Naive thymus-derived CD8-positive, alpha-beta T cell (primary cell): ENCODE results near the gene CFP. TPM values are rescaled to one million over a fixed set of nuclear protein-coding genes. Genes with fewer than 3 reads are reported as not detected.

Source experiments
- ATAC-seq, 2 donors: fragments of 150-1000 bp; cut with Tn5 transposase in 1 of 2; sonication (Bioruptor Pico), chemical (Tn5 transposase) in 1 of 2; 1 replicate in 1 of 2; 2 replicates in 1 of 2; pipeline ENCODE4 v1.10.0; 2021; ENCODE audit warnings: mild to moderate bottlenecking in 2 of 2, moderate library complexity in 2 of 2
- POLR2A ChIA-PET: fragments of 350-600 bp; sonication (Branson Sonifier 250); formaldehyde crosslinking; loops from one replicate; lab custom pipeline; 2021; ENCODE audit warnings: antibody characterized with exemption; lab: Charles Lee
- DNase-seq, 10 donors: peaks; one replicate each; pipeline versions ENCODE4 v3.0.0 to v3.0.0-alpha.2; 2020 to 2022
- H3K27ac Mint-ChIP-seq, 10 donors: one replicate each; pipeline ENCODE4 v1.8.0; 2020 to 2022; ENCODE audit warnings: mild to moderate bottlenecking in 10 of 10, mixed read lengths in 10 of 10, moderate library complexity in 4 of 10, inconsistent platforms in 1 of 10
- H3K27me3 Mint-ChIP-seq, 5 donors: one replicate each; pipeline ENCODE4 v1.8.0; 2021 to 2022; ENCODE audit warnings: mixed read lengths in 5 of 5
- H3K36me3 Mint-ChIP-seq, 3 donors: one replicate each; pipeline ENCODE4 v1.8.0; 2020 to 2022; ENCODE audit warnings: mixed read lengths in 3 of 3, mild to moderate bottlenecking in 2 of 3, inconsistent platforms in 1 of 3
- H3K4me1 Mint-ChIP-seq, 4 donors: one replicate each; pipeline ENCODE4 v1.8.0; 2021 to 2022; ENCODE audit warnings: mixed read lengths in 4 of 4
- H3K4me3 Mint-ChIP-seq, 10 donors: one replicate each; pipeline ENCODE4 v1.8.0; 2020 to 2022; ENCODE audit warnings: mild to moderate bottlenecking in 10 of 10, mixed read lengths in 10 of 10, moderate library complexity in 6 of 10, inconsistent platforms in 1 of 10
- H3K9me3 Mint-ChIP-seq, 9 donors: one replicate each; pipeline ENCODE4 v1.8.0; 2020 to 2022; ENCODE audit warnings: mixed read lengths in 9 of 9, mild to moderate bottlenecking in 3 of 9, inconsistent platforms in 1 of 9, moderate library complexity in 1 of 9
- polyA plus RNA-seq, 3 donors: library from polyadenylated mRNA; unstranded; fragments of 300-500 nt; fragmentation: Illumina TruSeq; gene quantifications; one replicate each; pipeline ENCODE4 v1.2.3, GENCODE V29; 2021
- total RNA-seq, 8 experiments: library from RNA in 2 of 8; stranded (reverse) in 2 of 8; gene quantifications; one replicate each; pipeline ENCODE4 v1.2.3 and lab custom pipeline; 2021 to 2026

CFP gene
- total and polyA plus RNA-seq, 5 experiments from 2014 or later: 5.4 to 19.5 (median 12.7) TPM

- peaks cover 4 to 62% (median 5%) of the 10 kb centered on the region in 3 donors for H3K36me3 Mint-ChIP-seq
- no peak for DNase-seq
- peaks cover 32 to 49% (median 42%) of the 10 kb centered on the region in 4 donors for H3K4me1 Mint-ChIP-seq
- H3K27ac Mint-ChIP-seq: peak overlapping the region; percentile 93 to 98 (median 94)
- ATAC-seq: no peak
- no peaks in the 10 kb centered on the region for H3K27me3 Mint-ChIP-seq
- POLR2A ChIA-PET: interaction anchor here (0.5 to 1.9 kb wide), 9 partner anchors 8 to 1351 kb away, joined by 3 to 8 read pairs (median 5); partner anchors contain the start of genes ARAF, CFP, USP11 and UXT
- H3K4me3 Mint-ChIP-seq: peak overlapping the region; percentile 82 to 97 (median 92)
- no peaks in the 10 kb centered on the region for H3K9me3 Mint-ChIP-seq
Measured at GRCh38 chrX:47651043-47651905, 21.5 kb upstream of the CFP start.

GRCh38 chrX:47650164-47651042 is 20.7 kb upstream of the CFP start, which contains the start of gene ELK1:
TSS of gene ELK1 (minus strand) at chrX:47650563. CDS start at chrX:47641441, 9,122 bp downstream.
- H3K36me3 Mint-ChIP-seq: peaks cover 0 to 56% (median 4%) of the 10 kb centered on the region in 3 donors
- DNase-seq: peak; percentile 74 to 96 (median 90)
- POLR2A ChIA-PET: interaction anchor here (0.5 to 1.9 kb wide), 10 partner anchors 9 to 1352 kb away, joined by 3 to 8 read pairs (median 5); partner anchors contain the start of genes ARAF, CFP, USP11 and UXT
- H3K4me3 Mint-ChIP-seq: peak within 1 kb of the TSS; percentile 82 to 97 (median 92)
- peak within 1 kb of the TSS; percentile 93 to 98 (median 94) for H3K27ac Mint-ChIP-seq
- no peaks in the 10 kb centered on the region for H3K9me3 Mint-ChIP-seq
- ATAC-seq: peak; percentile 91 to 93
- no peaks in the 10 kb centered on the region for H3K27me3 Mint-ChIP-seq
- peaks cover 26 to 47% (median 39%) of the 10 kb centered on the region in 4 donors for H3K4me1 Mint-ChIP-seq

- Mint-ChIP-seq H3K4me1 (peaks cover 28 to 50% (median 42%) of the 10 kb centered on the region in 4 donors), H3K27me3 (no peaks in the 10 kb centered on the region), H3K4me3 (peak overlapping the region; percentile 82 to 97 (median 92)), H3K36me3 (peaks cover 0 to 52% (median 4%) of the 10 kb centered on the region in 3 donors), H3K9me3 (no peaks in the 10 kb centered on the region), H3K27ac (peak overlapping the region in 8 of 10 donors; percentile 77 to 94 (median 83))
- POLR2A ChIA-PET: interaction anchor here (0.5 to 1.9 kb wide), 11 partner anchors 9 to 432 kb away, joined by 3 to 8 read pairs (median 4); partner anchors contain the start of genes ARAF, CFP and UXT
- DNase-seq (no peak), ATAC-seq (no peak)
Measured at GRCh38 chrX:47649781-47650163, 20.0 kb upstream of the CFP start.

- peak overlapping the region; percentile 82 to 97 (median 91) for H3K4me3 Mint-ChIP-seq
- no peak for ATAC-seq
- H3K27me3 Mint-ChIP-seq: no peaks in the 10 kb centered on the region
- DNase-seq: no peak
- H3K9me3 Mint-ChIP-seq: no peaks in the 10 kb centered on the region
- H3K27ac Mint-ChIP-seq: peak overlapping the region; percentile 63 to 94 (median 78)
- H3K36me3 Mint-ChIP-seq: peaks cover 0 to 52% (median 4%) of the 10 kb centered on the region in 3 donors
- peaks cover 33 to 55% (median 47%) of the 10 kb centered on the region in 4 donors for H3K4me1 Mint-ChIP-seq
- POLR2A ChIA-PET: interaction anchor here (0.5 to 1.6 kb wide), 7 partner anchors 9 to 414 kb away, joined by 3 to 7 read pairs (median 3); partner anchors contain the start of gene CFP
Measured at GRCh38 chrX:47649271-47649670, 19.5 kb upstream of the CFP start.

- H3K4me3 Mint-ChIP-seq: peak overlapping the region; percentile 82 to 97 (median 91)
- peak overlapping the region in 9 of 10 donors; percentile 29 to 83 (median 66) for H3K27ac Mint-ChIP-seq
- peaks cover 34 to 61% (median 52%) of the 10 kb centered on the region in 4 donors for H3K4me1 Mint-ChIP-seq
- ATAC-seq (no peak), DNase-seq (no peak)
- H3K27me3 Mint-ChIP-seq: no peaks in the 10 kb centered on the region
- peaks cover 0 to 53% (median 4%) of the 10 kb centered on the region in 3 donors for H3K36me3 Mint-ChIP-seq
- no peaks in the 10 kb centered on the region for H3K9me3 Mint-ChIP-seq
- POLR2A ChIA-PET: interaction anchor here (0.5 to 1.0 kb wide), 2 partner anchors 52 to 856 kb away, joined by 3 read pairs; no protein-coding TSS in a partner anchor
Measured at GRCh38 chrX:47648376-47648775, 18.6 kb upstream of the CFP start.

DNA sequence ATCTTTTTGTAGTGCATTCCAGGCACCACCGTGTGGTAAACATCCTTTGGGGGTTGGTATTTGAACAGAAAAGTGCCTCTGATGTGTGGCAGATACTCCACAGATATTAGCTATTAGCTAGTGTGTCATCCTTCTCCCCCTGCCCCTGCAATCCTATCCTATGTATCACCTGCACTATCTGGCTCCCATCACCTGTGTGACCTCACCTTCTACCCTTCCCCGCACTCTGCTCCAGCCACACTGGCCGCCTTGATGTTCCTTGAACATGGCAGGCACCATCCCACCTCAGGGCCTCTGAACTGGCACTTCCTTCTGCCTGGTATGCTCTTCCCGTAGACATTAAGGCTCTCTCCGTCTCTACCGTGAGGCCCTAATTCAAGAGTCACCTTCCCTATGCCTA is 16.9 kb upstream of the CFP start:
- ATAC-seq: no peak
- Mint-ChIP-seq H3K4me3 (peak overlapping the region in 3 of 10 donors; percentile 9 to 24 (median 11)), H3K4me1 (peaks cover 30 to 59% (median 54%) of the 10 kb centered on the region in 4 donors), H3K36me3 (peaks cover 0 to 45% (median 0%) of the 10 kb centered on the region in 3 donors), H3K27me3 (no peaks in the 10 kb centered on the region), H3K9me3 (no peaks in the 10 kb centered on the region), H3K27ac (peak overlapping the region in 5 of 10 donors; percentile 4 to 72 (median 25))
- no peak for DNase-seq
- POLR2A ChIA-PET: interaction anchor here (0.9 kb wide), 1 partner anchor 10 kb away, joined by 4 read pairs; no protein-coding TSS in a partner anchor

GRCh38 chrX:47645530-47645929 is 15.8 kb upstream of the CFP start:
- H3K27ac Mint-ChIP-seq: peak overlapping the region in 4 of 10 donors; percentile 38 to 78 (median 46)

DNA sequence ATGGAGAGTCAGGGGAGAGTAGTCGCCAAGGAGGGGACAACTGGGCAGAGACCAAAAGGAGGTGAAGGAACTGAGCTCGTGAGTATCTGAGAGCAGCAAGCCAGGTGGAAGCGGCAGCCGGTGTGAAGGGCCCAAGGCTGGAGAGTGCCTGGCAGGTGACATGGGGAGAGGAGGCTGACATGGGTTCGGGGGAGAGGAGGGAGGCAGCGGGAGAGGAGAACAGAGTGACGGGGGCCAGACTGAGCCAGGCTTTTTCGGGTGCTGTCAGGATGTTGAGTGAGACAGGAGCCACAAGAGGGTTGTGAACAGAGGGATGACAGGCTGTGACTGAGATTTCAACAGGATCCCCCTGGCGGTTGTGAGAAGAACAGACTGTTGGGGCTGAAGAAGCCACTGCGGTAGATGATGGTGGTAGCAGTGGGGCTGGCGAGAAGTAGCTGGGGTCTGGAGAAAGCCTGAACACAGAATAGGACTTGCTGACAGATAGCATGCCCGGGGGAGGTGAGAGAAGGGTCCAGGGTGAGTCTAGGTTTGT is 14.9 kb upstream of the CFP start:
- Mint-ChIP-seq H3K9me3 (no peaks in the 10 kb centered on the region), H3K4me3 (peak overlapping the region in 2 of 10 donors; percentile 2 to 15), H3K4me1 (peaks cover 22 to 57% (median 47%) of the 10 kb centered on the region in 4 donors), H3K27me3 (no peaks in the 10 kb centered on the region), H3K36me3 (peaks cover 8 to 60% (median 10%) of the 10 kb centered on the region in 3 donors), H3K27ac (peak overlapping the region in 5 of 10 donors; percentile 26 to 76 (median 61))
- POLR2A ChIA-PET: interaction anchor here (1.5 to 2.2 kb wide), 2 partner anchors 14 to 21 kb away, joined by 3 to 6 read pairs; partner anchors contain the start of gene CFP
- DNase-seq (no peak), ATAC-seq (peak in 1 of 2 donors; percentile 25)

More at GRCh38 chrX:47645530-47645929, 15.8 kb upstream of the CFP start:
- Mint-ChIP-seq H3K36me3 (peaks cover 3 to 51% (median 3%) of the 10 kb centered on the region in 3 donors), H3K27me3 (no peaks in the 10 kb centered on the region), H3K4me1 (peaks cover 22 to 55% (median 45%) of the 10 kb centered on the region in 4 donors), H3K4me3 (no peak overlapping the region), H3K9me3 (no peaks in the 10 kb centered on the region)
- POLR2A ChIA-PET: no interaction called here
- ATAC-seq (no peak), DNase-seq (no peak)

DNA sequence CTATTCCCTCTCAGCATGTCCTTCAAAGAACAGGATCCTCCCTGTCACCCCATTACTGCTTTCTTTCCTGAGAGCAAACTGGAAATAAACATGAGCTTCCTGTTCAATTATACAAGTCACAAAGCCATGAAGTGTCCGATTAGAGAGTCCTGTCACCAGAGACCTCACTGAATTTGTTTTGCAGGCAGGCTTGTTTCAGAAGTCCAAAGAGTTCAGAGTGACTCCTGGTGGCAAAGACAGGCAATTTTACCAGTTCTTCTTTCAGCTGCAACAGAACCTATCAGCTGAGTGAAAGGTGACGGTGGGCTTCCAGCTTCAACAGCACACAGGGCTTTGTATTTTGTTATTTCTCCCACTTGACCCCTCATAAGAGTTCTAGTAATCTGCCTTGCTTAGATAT is 14.2 kb upstream of the CFP start:
- Mint-ChIP-seq H3K27ac (peak overlapping the region in 4 of 10 donors; percentile 3 to 33 (median 22)), H3K27me3 (no peaks in the 10 kb centered on the region), H3K4me1 (peaks cover 17 to 52% (median 41%) of the 10 kb centered on the region in 4 donors), H3K4me3 (peak overlapping the region in 1 of 10 donors; percentile 1), H3K36me3 (peaks cover 8 to 67% (median 13%) of the 10 kb centered on the region in 3 donors), H3K9me3 (no peaks in the 10 kb centered on the region)
- POLR2A ChIA-PET: interaction anchor here (1.5 to 2.2 kb wide), 2 partner anchors 14 to 20 kb away, joined by 3 to 6 read pairs; partner anchors contain the start of gene CFP
- ATAC-seq (no peak), DNase-seq (peak in 2 of 10 donors; percentile 21 to 29)

DNA sequence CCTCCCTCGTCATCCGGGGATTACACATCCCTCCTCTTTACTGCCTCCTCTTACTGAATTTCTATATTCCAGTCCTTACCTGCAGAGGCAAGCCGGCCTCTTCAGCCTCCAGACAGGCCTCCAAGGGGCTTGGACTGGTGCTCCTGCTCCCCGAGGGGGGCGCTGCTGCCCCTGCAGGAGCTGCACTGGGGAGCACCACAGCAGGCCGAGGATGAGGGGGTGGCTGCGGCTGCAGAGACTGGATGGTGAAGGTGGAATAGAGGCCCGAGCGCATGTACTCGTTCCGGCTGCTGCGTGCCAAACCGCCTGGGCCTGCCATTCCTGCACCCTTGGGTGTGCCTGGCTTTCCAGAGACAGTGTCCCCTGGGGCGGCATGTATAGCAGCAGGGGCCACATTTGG is 9.1 kb upstream of the CFP start:
- DNase-seq (no peak), ATAC-seq (no peak)
- Mint-ChIP-seq H3K36me3 (peaks cover 8 to 65% (median 14%) of the 10 kb centered on the region in 3 donors), H3K4me1 (peaks cover 6 to 34% (median 19%) of the 10 kb centered on the region in 4 donors), H3K27ac (peak overlapping the region in 4 of 10 donors; percentile 18 to 84 (median 57)), H3K4me3 (peak overlapping the region in 3 of 10 donors; percentile 45 to 74 (median 52)), H3K27me3 (no peaks in the 10 kb centered on the region), H3K9me3 (peaks cover 0 to 2% (median 0%) of the 10 kb centered on the region in 9 donors)
- POLR2A ChIA-PET: no interaction called here
